ENCODE results near the gene PYGL.

- TF ChIP-seq CTCF (IDR thresholded peaks at IDR 0.05) (no peak), EZH2 (IDR thresholded peaks at IDR 0.05) (no peak)
These were observed 46.6 kb downstream of the PYGL start for GRCh38 chr14:50897658-50898175.

Data from neural progenitor cell (in vitro differentiated cells).